WERI-Rb-1 (cell line): ENCODE measurements around the gene ZMYND11.

Source experiments
- DNase-seq: peaks from one replicate; pipeline ENCODE4 v3.0.0-alpha.2; 2020
- H3K27ac ChIP-seq: fragments of 250-450 bp; sonication (Bioruptor Pico); 2 replicates; pipeline ENCODE4 v1.5.1; 2020; ENCODE audit warnings: mild to moderate bottlenecking, moderate library complexity
- H3K27me3 ChIP-seq: fragments of 250-450 bp; sonication (Bioruptor Pico); 2 replicates; pipeline ENCODE4 v1.5.1; 2021; ENCODE audit warnings: mild to moderate bottlenecking, low read depth, moderate library complexity; ENCODE audit not compliant: insufficient read depth, severe bottlenecking
- H3K36me3 ChIP-seq: fragments of 250-450 bp; sonication (Bioruptor Pico); 2 replicates; pipeline ENCODE4 v1.5.1; 2020; ENCODE audit warnings: mild to moderate bottlenecking, moderate library complexity
- H3K4me3 ChIP-seq: 2 replicates; pipeline ENCODE4 v1.5.1; 2011; ENCODE audit warnings: low read depth, mild to moderate bottlenecking, control low read depth, low read length
- H3K9me3 ChIP-seq: fragments of 250-450 bp; sonication (Bioruptor Pico); 2 replicates; pipeline ENCODE4 v1.5.1; 2021; ENCODE audit warnings: mild to moderate bottlenecking, moderate library complexity; ENCODE audit not compliant: severe bottlenecking
- CTCF ChIP-seq: IDR thresholded peaks from 2 replicates; pipeline ENCODE4 v1.5.1; 2011; ENCODE audit warnings: low read depth, mild to moderate bottlenecking, control low read depth, inconsistent platforms, low read length

ZMYND11 gene

DNA sequence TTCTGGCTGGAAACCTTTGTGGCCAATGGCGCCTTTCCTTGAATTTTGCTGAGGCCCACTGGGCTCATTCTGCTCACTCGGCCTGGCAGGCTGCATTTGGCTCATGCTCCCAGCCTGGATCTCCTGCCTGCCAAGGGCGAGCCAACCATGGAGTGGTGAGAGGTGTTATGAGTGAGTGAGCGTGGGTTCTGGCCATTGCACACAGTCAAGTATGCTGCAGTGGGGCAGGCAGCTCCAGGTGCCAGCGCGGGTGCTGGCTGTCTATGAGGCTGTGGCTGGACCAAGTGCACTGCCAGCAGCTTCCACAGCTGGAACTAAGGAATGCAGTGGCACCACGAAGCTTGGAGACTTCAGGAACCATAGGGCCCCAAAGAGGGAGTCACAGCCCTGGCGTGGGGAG lies 43.9 kb upstream of the ZMYND11 start:
- TF ChIP-seq CTCF, result no peak
- no peak for DNase-seq
- no peak overlapping the region for H3K27ac ChIP-seq
- H3K9me3 ChIP-seq, result no peaks in the 10 kb centered on the region
- no peak overlapping the region for H3K4me3 ChIP-seq
- no peaks in the 10 kb centered on the region for H3K36me3 ChIP-seq
- no peaks in the 10 kb centered on the region for H3K27me3 ChIP-seq

DNA sequence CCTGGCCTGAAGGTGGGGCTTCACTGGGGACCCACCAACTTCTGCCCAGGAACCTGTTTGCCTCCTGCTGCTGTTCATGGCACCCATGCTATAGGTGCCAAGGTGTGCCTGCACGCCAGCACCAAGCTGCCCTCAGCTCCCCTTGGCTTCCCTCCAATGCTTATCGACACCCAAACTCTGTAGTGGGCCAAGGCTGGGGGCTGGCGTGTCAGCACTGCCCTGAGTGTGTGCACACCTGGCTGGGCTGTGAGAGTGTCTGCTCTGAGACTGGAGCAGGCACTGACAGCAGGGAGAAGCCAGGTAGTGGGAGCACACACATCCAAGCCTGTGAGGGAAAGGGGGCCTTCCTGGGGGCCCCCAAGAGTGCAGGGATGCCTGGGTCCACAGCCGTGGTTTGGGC lies 43.1 kb upstream of the ZMYND11 start:
- Histone ChIP-seq H3K4me3 (no peak overlapping the region), H3K27me3 (no peaks in the 10 kb centered on the region), H3K27ac (no peak overlapping the region), H3K9me3 (no peaks in the 10 kb centered on the region), H3K36me3 (no peaks in the 10 kb centered on the region)
- no peak for DNase-seq
- no peak for TF ChIP-seq CTCF

DNA sequence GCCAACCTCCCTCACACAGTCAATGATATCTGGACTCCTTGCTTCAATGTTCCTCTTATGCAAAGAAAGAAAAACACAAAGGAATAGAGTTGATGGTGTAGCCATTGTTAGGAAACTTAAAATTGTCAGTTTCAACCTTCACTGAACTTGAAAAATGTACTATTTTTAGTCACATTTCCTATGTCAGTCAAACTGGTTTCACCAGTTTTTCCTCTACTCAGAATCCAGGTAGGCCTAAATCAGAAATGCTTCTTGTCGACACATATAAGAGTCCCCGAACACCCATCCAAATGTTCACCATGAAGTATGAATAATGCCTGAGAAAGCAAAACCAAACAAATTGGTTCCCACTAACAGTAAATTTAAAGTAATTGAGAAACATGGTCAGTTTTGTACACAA lies 42.4 kb upstream of the ZMYND11 start:
- Histone ChIP-seq H3K9me3 (no peaks in the 10 kb centered on the region), H3K27me3 (no peaks in the 10 kb centered on the region), H3K4me3 (no peak overlapping the region), H3K36me3 (no peaks in the 10 kb centered on the region), H3K27ac (no peak overlapping the region)
- no peak for TF ChIP-seq CTCF
- no peak for DNase-seq

DNA sequence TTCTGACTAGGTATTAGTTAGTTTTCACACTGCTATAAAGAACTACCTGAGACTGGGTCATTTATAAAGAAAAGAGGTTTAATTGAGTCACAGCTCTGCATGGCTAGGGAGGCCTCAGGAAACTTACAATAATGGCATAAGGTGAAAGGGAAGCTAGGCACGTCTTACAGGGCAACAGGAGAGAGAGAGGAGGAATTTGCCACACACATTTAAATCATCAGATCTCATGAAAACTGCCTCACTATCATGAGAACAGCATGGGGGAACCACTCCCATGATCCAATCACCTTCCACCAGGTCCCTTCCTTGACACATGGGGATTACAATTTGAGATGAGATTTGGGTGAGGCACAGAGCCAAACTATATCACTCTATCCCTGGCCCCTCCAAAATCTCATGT lies 40.6 kb upstream of the ZMYND11 start:
- no peaks in the 10 kb centered on the region for H3K9me3 ChIP-seq
- H3K36me3 ChIP-seq, result no peaks in the 10 kb centered on the region
- no peak overlapping the region for H3K4me3 ChIP-seq
- H3K27ac ChIP-seq, result no peak overlapping the region
- TF ChIP-seq CTCF, result no peak
- DNase-seq, result no peak
- no peaks in the 10 kb centered on the region for H3K27me3 ChIP-seq

DNA sequence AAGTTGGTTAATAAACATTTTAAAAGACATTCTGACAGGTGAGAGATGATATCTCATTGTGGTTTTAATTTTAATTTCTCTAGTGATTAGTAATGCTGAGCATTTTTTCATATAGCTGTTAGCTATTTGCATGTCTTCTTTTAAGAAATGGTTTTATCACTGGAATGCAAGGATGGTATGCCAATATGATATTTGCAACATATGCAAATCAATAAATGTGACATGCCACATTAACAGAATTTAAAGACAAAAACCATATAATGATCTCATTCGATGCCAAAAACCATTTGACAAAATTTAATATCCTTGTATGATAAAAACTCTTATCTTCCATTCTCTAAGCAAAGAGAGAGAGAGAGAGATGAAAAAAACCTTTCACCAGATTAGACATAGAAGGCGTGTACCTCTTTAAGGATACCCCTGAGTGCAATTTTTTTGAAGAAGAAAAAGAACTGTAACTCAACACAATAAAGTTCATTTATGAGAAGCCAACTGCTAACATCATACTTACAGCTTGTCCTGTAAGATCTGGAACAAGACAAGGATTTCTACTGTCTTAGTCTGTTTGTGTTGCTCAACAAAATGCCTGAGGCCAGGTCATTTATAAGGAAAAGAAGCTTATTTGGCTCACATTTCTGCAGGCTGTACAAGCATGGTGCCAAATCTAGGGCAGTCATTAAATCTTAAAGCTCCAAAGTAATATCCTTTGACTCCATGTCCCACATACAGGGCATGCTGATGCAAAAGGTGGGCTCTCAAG lies 39.7 kb upstream of the ZMYND11 start:
- Histone ChIP-seq H3K36me3 (no peaks in the 10 kb centered on the region), H3K27me3 (no peaks in the 10 kb centered on the region), H3K27ac (no peak overlapping the region), H3K9me3 (no peaks in the 10 kb centered on the region), H3K4me3 (no peak overlapping the region)
- no peak for TF ChIP-seq CTCF
- no peak for DNase-seq

DNA sequence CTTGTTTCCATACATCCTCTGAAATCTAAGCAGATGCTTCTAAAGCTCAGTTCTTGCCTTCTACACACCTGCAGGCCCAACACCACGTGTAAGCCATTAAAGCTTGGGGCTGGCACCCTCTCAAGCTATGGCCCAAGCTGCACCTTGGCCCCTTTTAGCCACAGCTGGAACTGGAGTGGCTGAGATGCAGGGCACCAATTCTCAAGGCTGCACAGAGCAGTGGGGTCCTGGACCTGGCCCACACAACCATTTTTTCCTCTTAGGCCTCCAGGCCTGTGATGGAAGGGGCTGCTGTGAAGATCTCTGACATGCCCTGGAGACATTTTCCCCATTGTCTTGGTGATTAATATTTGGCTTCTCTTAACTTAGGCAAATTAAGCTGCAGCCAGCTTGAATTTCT lies 38.8 kb upstream of the ZMYND11 start:
- Histone ChIP-seq H3K9me3 (no peaks in the 10 kb centered on the region), H3K4me3 (no peak overlapping the region), H3K27me3 (no peaks in the 10 kb centered on the region), H3K27ac (no peak overlapping the region), H3K36me3 (no peaks in the 10 kb centered on the region)
- DNase-seq, result no peak
- no peak for TF ChIP-seq CTCF
